BLaER1 treated with 17β-estradiol and CSF1 and Interleukin-3, amounts not matched to agents 10 nM and 100 nM (cell line): ENCODE measurements around the gene P3H2.

Source experiments
- H3K27ac ChIP-seq, 11 experiments: shearing (Covaris generic); formaldehyde crosslinking; 2 replicates each; pipeline ENCODE4 v1.8.1; 2022
- H3K27me3 ChIP-seq, 11 experiments: shearing (Covaris generic); formaldehyde crosslinking; 2 replicates each; pipeline ENCODE4 v1.8.1; 2022
- H3K36me3 ChIP-seq, 11 experiments: shearing (Covaris generic); formaldehyde crosslinking; 2 replicates each; pipeline ENCODE4 v1.8.1; 2022
- H3K4me1 ChIP-seq, 10 experiments: shearing (Covaris generic); formaldehyde crosslinking; 2 replicates each; pipeline ENCODE4 v1.8.1; 2022
- H3K4me2 ChIP-seq, 11 experiments: shearing (Covaris generic); formaldehyde crosslinking; 2 replicates each; pipeline ENCODE4 v1.8.1; 2022
- H3K4me3 ChIP-seq, 10 experiments: shearing (Covaris generic); formaldehyde crosslinking; 2 replicates each; pipeline ENCODE4 v1.8.1; 2022
- H3K9ac ChIP-seq, 11 experiments: shearing (Covaris generic); formaldehyde crosslinking; 2 replicates each; pipeline ENCODE4 v1.8.1; 2022
- H3K9me3 ChIP-seq, 11 experiments: shearing (Covaris generic); formaldehyde crosslinking; replicated peaks in 1 of 11; 2 replicates each; pipeline ENCODE4 v1.8.1; 2022
- H4K20me1 ChIP-seq, 11 experiments: shearing (Covaris generic); formaldehyde crosslinking; 2 replicates each; pipeline ENCODE4 v1.8.1; 2022
- Cebpa-rat ChIP-seq, 11 experiments: shearing (Covaris generic); IDR thresholded peaks; 2 replicates each; pipeline ENCODE4 v1.8.1; 2022

Gene P3H2

GRCh38 chr3:189941125-189941524, 179.6 kb downstream of the P3H2 start:
- no peaks in the 10 kb centered on the region for H3K4me1 ChIP-seq
- H3K27me3 ChIP-seq: no peaks in the 10 kb centered on the region
- H3K4me3 ChIP-seq: no peak overlapping the region
- no peaks in the 10 kb centered on the region for H4K20me1 ChIP-seq
- H3K9ac ChIP-seq: no peak overlapping the region
- no peaks in the 10 kb centered on the region for H3K9me3 ChIP-seq
- no peak overlapping the region for H3K4me2 ChIP-seq
- H3K36me3 ChIP-seq: no peaks in the 10 kb centered on the region
- H3K27ac ChIP-seq: no peak overlapping the region
- no peak for TF ChIP-seq Cebpa-rat (IDR thresholded peaks at IDR 0.05)

- no peaks in the 10 kb centered on the region for H3K27me3 ChIP-seq
- H4K20me1 ChIP-seq: no peaks in the 10 kb centered on the region
- no peak overlapping the region for H3K27ac ChIP-seq
- peaks cover 0 to 8% (median 5%) of the 10 kb centered on the region in 11 experiments; a peak in 5 of 22 replicates for H3K9me3 ChIP-seq
- no peak overlapping the region for H3K9ac ChIP-seq
- no peak overlapping the region for H3K4me3 ChIP-seq
- H3K36me3 ChIP-seq: no peaks in the 10 kb centered on the region
- no peaks in the 10 kb centered on the region for H3K4me1 ChIP-seq
- H3K4me2 ChIP-seq: no peak overlapping the region
- no peak for TF ChIP-seq Cebpa-rat (IDR thresholded peaks at IDR 0.05)
Measured at GRCh38 chr3:189937302-189938127, 183.2 kb downstream of the P3H2 start.

GRCh38 chr3:189936201-189936945, 184.3 kb downstream of the P3H2 start:
- H3K36me3 ChIP-seq: no peaks in the 10 kb centered on the region
- no peak overlapping the region for H3K4me2 ChIP-seq
- no peak for TF ChIP-seq Cebpa-rat (IDR thresholded peaks at IDR 0.05)
- no peak overlapping the region for H3K4me3 ChIP-seq
- H3K9me3 ChIP-seq: peaks cover 0 to 8% (median 5%) of the 10 kb centered on the region in 11 experiments; a peak in 5 of 22 replicates
- H3K27me3 ChIP-seq: no peaks in the 10 kb centered on the region
- H3K27ac ChIP-seq: no peak overlapping the region
- no peaks in the 10 kb centered on the region for H3K4me1 ChIP-seq
- H3K9ac ChIP-seq: no peak overlapping the region
- H4K20me1 ChIP-seq: no peaks in the 10 kb centered on the region

- Histone ChIP-seq H3K27me3 (no peaks in the 10 kb centered on the region), H3K4me2 (no peak overlapping the region), H4K20me1 (no peaks in the 10 kb centered on the region), H3K9ac (no peak overlapping the region), H3K27ac (no peak overlapping the region), H3K4me1 (no peaks in the 10 kb centered on the region), H3K9me3 (no peaks in the 10 kb centered on the region), H3K4me3 (no peak overlapping the region), H3K36me3 (no peaks in the 10 kb centered on the region)
- TF ChIP-seq Cebpa-rat (IDR thresholded peaks at IDR 0.05): no peak
Measured at GRCh38 chr3:189927975-189928895, 192.5 kb downstream of the P3H2 start.

GRCh38 chr3:189921770-189922169, 198.9 kb downstream of the P3H2 start:
- no peak for TF ChIP-seq Cebpa-rat (IDR thresholded peaks at IDR 0.05)

GRCh38 chr3:189914799-189915198, 205.9 kb downstream of the P3H2 start:
- no peaks in the 10 kb centered on the region for H3K36me3 ChIP-seq
- H3K9me3 ChIP-seq: no peaks in the 10 kb centered on the region
- no peak overlapping the region for H3K9ac ChIP-seq
- no peaks in the 10 kb centered on the region for H3K27me3 ChIP-seq
- no peak for TF ChIP-seq Cebpa-rat (IDR thresholded peaks at IDR 0.05)
- H3K4me2 ChIP-seq: peak overlapping the region in 2 of 11 experiments; percentile 9 to 45; a peak in 2 of 22 replicates
- H3K4me1 ChIP-seq: peaks cover 0 to 17% (median 0%) of the 10 kb centered on the region in 10 experiments; a peak in 3 of 20 replicates
- no peak overlapping the region for H3K27ac ChIP-seq
- no peak overlapping the region for H3K4me3 ChIP-seq
- H4K20me1 ChIP-seq: no peaks in the 10 kb centered on the region

More at GRCh38 chr3:189921770-189922169, 198.9 kb downstream of the P3H2 start:
- Histone ChIP-seq H3K4me2 (no peak overlapping the region), H3K27ac (no peak overlapping the region), H3K4me3 (no peak overlapping the region), H3K9ac (no peak overlapping the region), H3K36me3 (no peaks in the 10 kb centered on the region), H3K4me1 (no peaks in the 10 kb centered on the region), H3K9me3 (0 out of 22 replicates have a peak, but pooled peaks cover 0 to 8% (median 0%) of the 10 kb centered on the region in 11 experiments), H3K27me3 (no peaks in the 10 kb centered on the region), H4K20me1 (no peaks in the 10 kb centered on the region)

GRCh38 chr3:189911001-189911400, 209.7 kb downstream of the P3H2 start:
- Histone ChIP-seq H4K20me1 (no peaks in the 10 kb centered on the region), H3K9me3 (no peaks in the 10 kb centered on the region), H3K4me2 (no peak overlapping the region), H3K9ac (no peak overlapping the region), H3K36me3 (no peaks in the 10 kb centered on the region), H3K27me3 (no peaks in the 10 kb centered on the region), H3K4me1 (peaks cover 0 to 17% (median 0%) of the 10 kb centered on the region in 10 experiments; a peak in 3 of 20 replicates), H3K4me3 (no peak overlapping the region), H3K27ac (no peak overlapping the region)
- no peak for TF ChIP-seq Cebpa-rat (IDR thresholded peaks at IDR 0.05)

- Histone ChIP-seq H3K9ac (no peak overlapping the region), H3K9me3 (no peaks in the 10 kb centered on the region), H3K4me1 (peaks cover 0 to 8% (median 0%) of the 10 kb centered on the region in 10 experiments; a peak in 3 of 20 replicates), H3K27ac (no peak overlapping the region), H3K36me3 (no peaks in the 10 kb centered on the region), H4K20me1 (no peaks in the 10 kb centered on the region), H3K4me3 (no peak overlapping the region), H3K4me2 (no peak overlapping the region), H3K27me3 (no peaks in the 10 kb centered on the region)
- no peak for TF ChIP-seq Cebpa-rat (IDR thresholded peaks at IDR 0.05)
Measured at GRCh38 chr3:189909573-189909972, 211.1 kb downstream of the P3H2 start.

GRCh38 chr3:189909139-189909538, 211.6 kb downstream of the P3H2 start:
- no peak overlapping the region for H3K4me3 ChIP-seq
- H3K9me3 ChIP-seq: no peaks in the 10 kb centered on the region
- H3K4me2 ChIP-seq: no peak overlapping the region
- H3K4me1 ChIP-seq: peaks cover 0 to 4% (median 0%) of the 10 kb centered on the region in 10 experiments; a peak in 2 of 20 replicates
- no peak for TF ChIP-seq Cebpa-rat (IDR thresholded peaks at IDR 0.05)
- no peak overlapping the region for H3K27ac ChIP-seq
- H3K36me3 ChIP-seq: no peaks in the 10 kb centered on the region
- no peak overlapping the region for H3K9ac ChIP-seq
- H4K20me1 ChIP-seq: no peaks in the 10 kb centered on the region
- H3K27me3 ChIP-seq: no peaks in the 10 kb centered on the region
